Mesendoderm (in vitro differentiated cells): ENCODE data around the gene NGDN.

Experiments
- DNase-seq: peaks from one replicate; pipeline ENCODE4 v3.0.0; 2013
- H2AK5ac ChIP-seq: 2 replicates; pipeline ENCODE4 v1.6.1; 2013; ENCODE audit warnings: low read length, inconsistent platforms
- H2BK120ac ChIP-seq: 2 replicates; pipeline ENCODE4 v1.6.1; 2013; ENCODE audit warnings: low read depth, mild to moderate bottlenecking, low read length, moderate library complexity, mixed read lengths
- H2BK15ac ChIP-seq: replicated peaks from 2 replicates; pipeline ENCODE4 v1.6.1; 2013; ENCODE audit warnings: low read depth, mild to moderate bottlenecking, moderate library complexity
- H2BK5ac ChIP-seq: 2 replicates; pipeline ENCODE4 v1.6.1; 2013; ENCODE audit warnings: low read length, inconsistent platforms
- H3K18ac ChIP-seq: 2 replicates; pipeline ENCODE4 v1.6.1; 2013; ENCODE audit warnings: mild to moderate bottlenecking, low read length, mixed read lengths
- H3K23ac ChIP-seq: one replicate; pipeline ENCODE4 v1.6.1; 2013; ENCODE audit warnings: low read length
- H3K27ac ChIP-seq: 2 replicates; pipeline ENCODE4 v1.5.1; 2013; ENCODE audit warnings: low read depth, mild to moderate bottlenecking, inconsistent platforms, low read length, moderate library complexity
- H3K27me3 ChIP-seq: 2 replicates; pipeline ENCODE4 v1.6.1; 2013; ENCODE audit warnings: low read length, control low read depth, mild to moderate bottlenecking, inconsistent platforms; ENCODE audit not compliant: insufficient read depth, poor library complexity
- H3K36me3 ChIP-seq: 2 replicates; pipeline ENCODE4 v1.6.1; 2013; ENCODE audit warnings: low read length, inconsistent platforms; ENCODE audit not compliant: control insufficient read depth, insufficient read depth
- H3K4ac ChIP-seq: one replicate; pipeline ENCODE4 v1.6.1; 2013; ENCODE audit warnings: low read depth, mild to moderate bottlenecking, low read length, moderate library complexity
- H3K4me1 ChIP-seq: 2 replicates; pipeline ENCODE4 v1.6.1; 2013; ENCODE audit warnings: low read depth, low read length, inconsistent platforms; ENCODE audit not compliant: control insufficient read depth
- H3K4me2 ChIP-seq: 2 replicates; pipeline ENCODE4 v1.6.1; 2013; ENCODE audit warnings: low read length
- H3K4me3 ChIP-seq: 2 replicates; pipeline ENCODE4 v1.5.1; 2013; ENCODE audit warnings: mild to moderate bottlenecking, low read length
- H3K56ac ChIP-seq: one replicate; pipeline ENCODE4 v1.6.1; 2013; ENCODE audit warnings: low read length
- H3K79me1 ChIP-seq: 2 replicates; pipeline ENCODE4 v1.6.1; 2013; ENCODE audit warnings: low read length, inconsistent platforms
- H3K79me2 ChIP-seq: 2 replicates; pipeline ENCODE4 v1.6.1; 2013; ENCODE audit warnings: mild to moderate bottlenecking, low read length; ENCODE audit not compliant: control insufficient read depth, insufficient read depth
- H3K9ac ChIP-seq: 2 replicates; pipeline ENCODE4 v1.6.1; 2013; ENCODE audit warnings: low read length, inconsistent platforms
- H4K5ac ChIP-seq: one replicate; pipeline ENCODE4 v1.6.1; 2013; ENCODE audit warnings: low read length
- H4K8ac ChIP-seq: one replicate; pipeline ENCODE4 v1.6.1; 2013; ENCODE audit warnings: low read depth, mild to moderate bottlenecking, control low read depth, low read length, moderate library complexity
- WGBS: extraction: QIAGEN DNeasy Blood & Tissue Kit; methylation state at CpG from one replicate; pipeline ENCODE4 v1.1.7; 2013; ENCODE audit warnings: low lambda C conversion rate, missing lambda C conversion rate; ENCODE audit not compliant: insufficient coverage; ENCODE audit errors: extremely low coverage; 5-methylcytosine and 5-hydroxymethylcytosine counted together

Gene NGDN

DNA sequence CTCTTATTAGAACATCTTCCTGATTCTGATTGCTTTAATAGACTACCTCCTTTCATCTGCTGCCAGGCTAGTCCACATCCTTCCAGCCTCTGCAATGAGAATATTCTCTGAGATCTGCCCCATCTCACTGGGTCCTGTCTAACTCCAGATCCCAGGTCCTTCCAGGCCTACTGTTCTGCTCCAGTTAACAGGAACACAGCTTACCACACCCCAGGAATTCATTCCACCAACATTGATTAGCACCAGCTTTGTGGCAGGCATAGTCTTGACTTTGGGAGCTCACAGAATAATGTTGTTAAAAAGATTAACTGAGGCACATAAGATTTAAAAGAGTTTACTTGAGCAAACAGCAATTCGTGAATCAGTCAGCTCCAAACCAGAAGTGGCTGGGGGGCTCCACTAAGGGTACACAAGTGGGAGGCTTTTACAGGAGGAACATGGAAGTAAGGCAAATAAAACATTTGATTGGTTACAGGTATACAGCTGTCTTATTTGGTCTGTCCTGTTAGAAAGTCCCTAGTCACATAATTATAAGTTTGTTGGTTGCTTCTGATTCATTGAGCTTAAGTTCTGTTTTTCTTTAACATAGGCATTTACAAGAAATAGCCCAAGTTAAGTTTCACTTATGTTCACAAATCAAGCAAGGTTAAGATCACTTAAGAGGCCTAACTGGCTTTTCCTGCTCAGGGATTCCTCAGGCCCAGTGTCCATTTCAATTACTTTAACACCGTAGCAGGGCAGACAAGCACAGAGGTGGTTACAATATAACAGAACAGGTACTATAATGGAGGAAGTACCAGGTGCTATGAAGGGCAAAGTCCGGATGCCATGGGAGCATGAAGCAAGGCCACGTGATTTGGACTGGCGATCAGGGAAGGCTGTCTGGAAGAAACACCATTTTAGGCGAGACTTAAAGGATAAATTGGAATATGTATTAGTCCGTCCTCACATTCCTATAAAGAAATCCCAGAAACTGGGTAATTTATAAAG lies 21.8 kb upstream of the NGDN start:
- no peak overlapping the region for H3K23ac ChIP-seq
- no peak overlapping the region for H2BK120ac ChIP-seq
- H2AK5ac ChIP-seq = no peak overlapping the region
- H2BK5ac ChIP-seq = no peak overlapping the region
- H3K79me1 ChIP-seq = no peaks in the 10 kb centered on the region
- H3K4me2 ChIP-seq = no peak overlapping the region
- no peak overlapping the region for H3K18ac ChIP-seq
- no peak overlapping the region for H3K4me3 ChIP-seq
- no peak overlapping the region for H2BK15ac ChIP-seq
- H3K4ac ChIP-seq = no peak overlapping the region
- no peaks in the 10 kb centered on the region for H3K36me3 ChIP-seq
- H3K27me3 ChIP-seq = no peaks in the 10 kb centered on the region
- no peaks in the 10 kb centered on the region for H3K4me1 ChIP-seq
- no CpG with 5 or more reads among the region's 7 CpGs for WGBS
- no peak overlapping the region for H4K5ac ChIP-seq
- no peak overlapping the region for H3K9ac ChIP-seq
- no peak overlapping the region for H3K56ac ChIP-seq
- no peak overlapping the region for H3K27ac ChIP-seq
- H4K8ac ChIP-seq = no peak overlapping the region
- no peak for DNase-seq
- H3K79me2 ChIP-seq = no peaks in the 10 kb centered on the region

DNA sequence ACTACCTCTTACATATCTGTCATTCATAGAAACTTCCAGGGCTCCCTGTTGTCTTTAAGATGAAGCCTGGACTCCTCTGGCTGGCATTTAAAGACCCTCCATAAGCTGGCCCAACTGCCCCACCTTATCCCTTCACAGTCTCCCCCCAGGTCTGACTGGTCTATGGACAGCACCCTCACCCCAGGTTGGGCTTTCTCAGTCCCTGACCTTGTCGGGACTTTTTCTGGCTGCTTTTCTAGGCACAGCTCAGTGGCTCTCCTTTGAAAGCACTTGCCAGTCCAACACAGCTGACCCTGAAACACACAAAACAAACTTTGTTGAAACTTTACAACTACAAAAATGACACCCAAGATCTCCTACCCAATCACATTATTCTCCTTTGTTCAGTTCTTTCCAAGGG lies 20.2 kb upstream of the NGDN start:
- Histone ChIP-seq H4K5ac (no peak overlapping the region), H2AK5ac (no peak overlapping the region), H2BK120ac (no peak overlapping the region), H2BK15ac (no peak overlapping the region), H3K18ac (no peak overlapping the region), H3K56ac (no peak overlapping the region), H3K36me3 (no peaks in the 10 kb centered on the region), H3K9ac (no peak overlapping the region), H3K4me1 (no peaks in the 10 kb centered on the region), H3K4me3 (no peak overlapping the region), H3K79me2 (no peaks in the 10 kb centered on the region), H3K27me3 (no peaks in the 10 kb centered on the region), H4K8ac (no peak overlapping the region), H3K79me1 (no peaks in the 10 kb centered on the region), H3K4ac (no peak overlapping the region), H3K23ac (no peak overlapping the region), H2BK5ac (no peak overlapping the region), H3K27ac (no peak overlapping the region), H3K4me2 (no peak overlapping the region)
- DNase-seq = no peak
- WGBS = no CpG with 5 or more reads among the region's 1 CpG

DNA sequence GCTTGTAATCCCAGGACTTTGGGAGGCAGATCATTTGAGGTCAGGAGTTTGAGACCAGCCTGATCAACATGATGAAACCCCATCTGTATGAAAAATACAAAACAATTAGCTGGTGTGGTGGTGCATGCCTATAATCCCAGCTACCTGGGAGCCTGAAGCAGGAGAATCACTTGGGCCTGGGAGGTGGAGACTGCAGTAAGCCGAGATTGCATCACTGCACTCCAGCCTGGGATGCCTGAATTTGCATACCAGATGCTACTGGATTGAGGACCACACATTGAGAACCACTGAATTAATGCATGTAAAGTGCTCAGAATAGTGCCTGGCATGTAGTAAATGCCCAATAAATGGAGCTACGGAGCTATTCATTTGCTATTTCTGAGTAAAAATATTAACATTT lies 19.1 kb upstream of the NGDN start:
- H3K79me1 ChIP-seq = no peaks in the 10 kb centered on the region
- peak; percentile 22 for DNase-seq

DNA sequence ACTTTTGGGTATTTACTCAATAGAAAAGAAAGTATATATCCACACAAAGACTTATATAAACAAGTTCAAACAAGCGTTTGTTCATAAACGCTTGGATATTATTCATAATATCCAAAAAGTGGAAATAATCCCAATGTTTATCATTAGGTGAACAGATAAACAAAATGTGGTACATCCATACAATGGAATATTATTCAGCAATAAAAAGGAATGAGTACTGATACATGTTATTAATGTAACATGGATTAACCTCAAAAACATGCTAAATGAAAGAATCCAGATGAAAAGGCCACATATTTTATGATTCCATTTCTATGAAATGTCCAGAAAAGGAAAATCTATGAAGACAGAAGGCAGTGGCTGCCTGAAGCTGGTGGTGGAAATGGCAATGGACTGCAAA lies 17.3 kb upstream of the NGDN start:
- H4K8ac ChIP-seq = no peak overlapping the region
- no peaks in the 10 kb centered on the region for H3K79me2 ChIP-seq
- H3K27ac ChIP-seq = no peak overlapping the region
- no peak overlapping the region for H2AK5ac ChIP-seq
- H3K4ac ChIP-seq = no peak overlapping the region
- H4K5ac ChIP-seq = no peak overlapping the region
- no peak overlapping the region for H3K23ac ChIP-seq
- H2BK5ac ChIP-seq = no peak overlapping the region
- H3K4me3 ChIP-seq = no peak overlapping the region
- H3K36me3 ChIP-seq = no peaks in the 10 kb centered on the region
- no peaks in the 10 kb centered on the region for H3K27me3 ChIP-seq
- WGBS = no CpG with 5 or more reads among the region's 2 CpGs
- no peaks in the 10 kb centered on the region for H3K4me1 ChIP-seq
- no peak overlapping the region for H2BK120ac ChIP-seq
- H3K56ac ChIP-seq = no peak overlapping the region
- H3K79me1 ChIP-seq = no peaks in the 10 kb centered on the region
- no peak overlapping the region for H2BK15ac ChIP-seq
- no peak overlapping the region for H3K9ac ChIP-seq
- H3K18ac ChIP-seq = no peak overlapping the region
- no peak overlapping the region for H3K4me2 ChIP-seq
- no peak for DNase-seq

More for the DNA sequence above, 19.1 kb upstream of the NGDN start:
- no CpG with 5 or more reads among the region's 2 CpGs for WGBS
- H3K36me3 ChIP-seq = no peaks in the 10 kb centered on the region
- no peak overlapping the region for H3K18ac ChIP-seq
- H4K8ac ChIP-seq = no peak overlapping the region
- H3K27me3 ChIP-seq = no peaks in the 10 kb centered on the region
- H3K79me2 ChIP-seq = no peaks in the 10 kb centered on the region
- no peak overlapping the region for H2BK120ac ChIP-seq
- H3K56ac ChIP-seq = no peak overlapping the region
- H3K4me1 ChIP-seq = no peaks in the 10 kb centered on the region
- H2BK5ac ChIP-seq = no peak overlapping the region
- no peak overlapping the region for H3K4ac ChIP-seq
- H3K4me2 ChIP-seq = no peak overlapping the region
- H3K9ac ChIP-seq = no peak overlapping the region
- H3K4me3 ChIP-seq = no peak overlapping the region
- H2AK5ac ChIP-seq = no peak overlapping the region
- no peak overlapping the region for H2BK15ac ChIP-seq
- no peak overlapping the region for H3K27ac ChIP-seq
- no peak overlapping the region for H4K5ac ChIP-seq
- no peak overlapping the region for H3K23ac ChIP-seq

DNA sequence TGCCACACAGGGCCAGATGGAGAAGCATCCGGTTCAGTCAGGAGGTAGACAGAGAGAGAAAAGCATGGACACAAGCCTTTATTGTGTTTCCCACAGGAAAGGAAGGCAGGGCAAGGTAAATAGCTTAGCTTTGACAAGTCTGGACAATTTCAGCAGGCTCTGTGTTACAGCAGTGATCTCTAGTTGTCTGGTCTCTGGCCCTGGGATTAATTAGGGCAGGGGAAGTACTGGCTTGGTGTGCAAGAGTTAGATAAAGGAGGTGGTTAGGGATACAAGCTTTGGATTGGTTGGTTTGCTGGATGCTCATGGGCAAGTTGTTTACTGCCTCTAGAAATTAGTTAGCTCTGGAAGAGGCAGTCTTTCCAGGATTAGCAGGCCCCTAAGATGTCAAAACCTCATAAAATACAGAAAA lies 15.1 kb upstream of the NGDN start:
- Histone ChIP-seq H3K56ac (no peak overlapping the region), H3K9ac (no peak overlapping the region), H2BK15ac (no peak overlapping the region), H3K4me1 (no peaks in the 10 kb centered on the region), H4K8ac (no peak overlapping the region), H3K4me2 (no peak overlapping the region), H3K18ac (no peak overlapping the region), H2BK120ac (no peak overlapping the region), H4K5ac (no peak overlapping the region), H3K4me3 (no peak overlapping the region), H3K27ac (no peak overlapping the region), H2BK5ac (no peak overlapping the region), H3K79me1 (no peaks in the 10 kb centered on the region), H3K36me3 (no peaks in the 10 kb centered on the region), H3K23ac (no peak overlapping the region), H2AK5ac (no peak overlapping the region), H3K4ac (no peak overlapping the region), H3K27me3 (no peaks in the 10 kb centered on the region), H3K79me2 (no peaks in the 10 kb centered on the region)
- no peak for DNase-seq
- WGBS = no CpG with 5 or more reads among the region's 1 CpG
